GM19455 (cell line): ENCODE data around the gene SLC19A3.
A peak's percentile ranks its signal among the peaks of the same experiment; 100 is the strongest.
"Not testable (repeated sequence)": the region's sequence is repeated elsewhere in the genome, so short reads cannot be mapped to it uniquely, and the experiment has no call there.

Source experiments
- ATAC-seq: cut with Tn5 transposase; IDR thresholded peaks from one replicate; pipeline ENCODE4 v1.9.1; 2021; ENCODE audit not compliant: unreplicated experiment

SLC19A3 gene

DNA sequence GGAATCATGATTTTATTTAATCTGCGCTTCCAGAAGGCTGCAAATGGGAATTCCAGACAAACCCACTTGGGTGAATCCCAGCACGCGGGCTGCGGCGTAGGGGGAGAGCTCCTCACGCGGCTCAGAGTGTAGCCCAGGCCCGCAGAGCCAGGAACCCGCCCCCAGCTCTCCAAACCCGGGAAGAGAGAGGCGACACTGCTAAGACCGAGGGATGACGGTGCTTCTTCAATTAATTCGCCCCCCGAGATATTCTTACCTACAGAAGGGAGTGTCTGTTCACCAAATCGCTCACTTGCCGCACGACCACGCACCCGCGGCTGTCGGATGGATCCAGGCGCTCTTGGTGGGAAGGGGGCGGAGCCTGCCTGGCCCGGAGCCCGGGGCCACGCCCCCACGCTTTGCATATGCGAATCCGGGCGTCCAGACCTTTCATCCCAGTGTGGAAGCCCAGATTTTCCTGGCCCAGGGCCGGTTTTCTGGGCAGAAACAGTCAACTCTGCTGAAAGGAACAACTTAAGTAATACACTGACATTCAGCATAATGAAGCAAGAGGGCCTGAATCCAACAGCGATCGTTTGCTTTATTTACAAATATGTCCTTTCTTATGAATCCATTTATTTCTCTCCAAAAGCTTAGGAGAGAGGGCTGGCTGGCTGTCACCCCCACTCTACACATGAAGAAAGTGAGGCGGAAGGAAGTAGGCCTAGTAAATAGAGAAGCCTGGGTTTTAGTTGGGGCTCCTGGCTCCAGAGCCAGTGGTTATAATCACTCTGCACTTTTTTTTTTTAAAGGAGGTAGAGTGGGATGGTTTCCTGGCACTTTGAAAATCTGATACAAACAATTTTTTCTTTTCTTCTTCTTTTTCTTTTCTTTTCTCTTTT is at the start of gene SLC19A3:
TSS of gene SLC19A3 (minus strand) at position 342 of the 881 bp plus-strand sequence. CDS start 15,710 bp downstream, outside the sequence.
- no peak for ATAC-seq

DNA sequence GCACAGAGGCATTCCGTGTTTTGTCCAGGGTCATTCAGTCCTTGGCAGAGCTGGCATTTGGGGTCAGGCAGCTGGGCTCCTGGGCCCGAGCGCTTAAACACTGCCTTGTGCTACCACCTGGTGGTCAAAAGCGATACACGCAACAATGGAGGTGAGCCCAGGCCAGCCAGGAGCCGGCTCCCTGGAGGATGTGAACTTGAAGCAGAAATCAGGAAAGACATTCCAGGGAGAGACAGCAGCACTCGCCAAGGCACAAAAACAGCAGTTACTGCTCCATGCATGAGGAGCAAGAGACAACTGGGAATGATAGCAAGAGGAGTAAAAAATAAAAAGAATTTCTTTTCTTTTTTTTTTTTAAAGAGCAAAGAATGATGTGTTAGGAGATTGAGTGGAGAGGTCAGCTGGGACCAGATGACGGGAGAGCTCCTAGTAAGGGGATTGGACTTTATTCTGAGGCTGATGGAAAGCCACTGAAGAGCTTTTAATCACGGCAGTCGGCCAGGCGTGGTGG is 48.6 kb upstream of the SLC19A3 start:
- ATAC-seq = peak; percentile 100

DNA sequence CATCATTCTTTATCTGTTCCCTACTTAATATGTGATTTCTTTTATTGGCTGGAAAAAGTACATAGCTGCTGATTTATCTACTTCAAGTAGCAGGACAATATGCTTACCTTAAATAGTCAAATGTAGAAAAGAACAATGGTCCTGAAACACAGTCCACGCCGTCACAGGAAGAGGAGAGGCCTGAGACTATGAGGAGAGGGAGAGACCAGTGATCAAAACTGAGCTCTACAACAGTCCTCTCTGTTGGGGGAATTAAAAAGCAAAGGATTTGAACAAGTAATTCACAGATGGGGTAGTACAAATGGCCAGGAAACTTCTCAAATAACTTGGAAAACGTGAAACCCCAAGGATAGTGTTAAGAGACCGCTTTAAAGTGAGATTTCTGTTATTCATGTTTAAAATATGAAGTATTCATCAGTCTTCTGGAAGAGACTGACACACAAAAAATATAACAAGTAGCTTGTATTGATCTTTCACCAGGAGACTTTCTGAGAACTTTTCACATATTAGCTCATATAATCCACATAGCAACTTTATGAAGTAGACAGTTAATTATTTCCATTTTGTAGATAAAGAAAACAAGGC is 48.1 kb upstream of the SLC19A3 start:
- no peak for ATAC-seq

DNA sequence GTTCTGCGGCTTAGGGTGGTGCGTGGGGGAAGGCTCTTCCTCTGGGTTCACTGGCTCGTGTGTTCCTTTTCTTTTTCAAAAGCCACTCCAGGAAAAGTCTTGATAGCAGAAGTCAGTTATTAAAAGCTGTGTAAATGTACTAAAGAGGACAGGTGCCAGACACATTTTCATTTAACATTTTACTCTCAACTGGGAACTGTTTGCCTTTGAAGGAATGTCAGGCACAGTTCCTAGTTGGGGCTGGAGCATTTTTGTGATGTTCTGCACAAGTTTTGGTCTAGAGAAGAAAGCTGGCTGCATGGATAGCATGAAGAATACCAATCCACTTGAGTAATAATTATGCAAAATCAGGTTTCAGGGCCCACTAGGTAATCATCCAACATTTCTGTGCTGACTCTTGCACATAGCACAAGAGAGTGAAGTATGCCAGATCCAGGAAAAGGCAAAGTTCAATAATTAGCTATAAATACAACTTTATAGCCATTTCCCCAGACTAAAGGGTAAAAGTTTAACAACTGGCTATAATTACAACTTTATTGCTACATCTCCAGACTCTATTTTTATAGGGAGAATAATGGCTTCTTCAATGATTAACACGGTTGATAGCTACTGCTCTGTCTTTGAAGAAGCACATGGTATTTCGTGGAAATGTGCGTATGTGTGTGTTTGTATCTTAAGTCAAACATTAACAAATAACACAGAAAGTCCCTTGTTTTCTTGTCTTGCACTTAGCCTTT is 44.1 kb upstream of the SLC19A3 start:
- no peak for ATAC-seq

DNA sequence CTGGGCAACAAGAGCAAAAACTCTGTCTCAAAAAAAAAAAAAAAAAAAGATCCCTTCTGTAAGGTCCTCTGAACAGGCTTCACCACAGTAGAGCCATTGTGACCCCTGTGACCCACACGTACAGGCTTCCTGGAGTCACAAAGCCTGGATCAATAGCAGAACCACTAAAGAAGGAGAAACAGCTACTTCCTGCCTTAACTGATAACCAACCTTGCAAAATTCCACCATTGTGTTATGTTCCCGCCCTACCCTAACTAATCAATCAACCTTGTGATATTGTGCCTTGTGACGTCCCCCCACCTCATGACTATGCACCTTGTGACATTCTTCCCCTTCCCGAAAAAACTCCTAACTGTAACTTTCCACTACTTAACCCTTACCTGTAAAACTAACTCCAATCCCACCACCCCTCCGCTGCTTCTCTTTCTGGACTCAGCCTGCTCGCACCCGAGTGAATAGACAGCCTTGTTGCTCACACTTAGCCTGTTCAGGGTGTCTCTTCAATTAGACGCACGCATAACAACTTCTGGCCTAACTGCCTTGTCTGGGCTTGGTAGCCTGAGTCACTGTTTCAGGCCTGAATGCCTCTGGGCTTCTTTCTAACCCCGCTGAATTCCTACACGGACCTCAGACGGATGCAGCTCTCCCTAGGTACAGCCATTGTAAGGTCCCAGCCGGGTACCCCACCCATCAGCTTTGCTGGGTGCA is 41.7 kb upstream of the SLC19A3 start:
- no peak for ATAC-seq

DNA sequence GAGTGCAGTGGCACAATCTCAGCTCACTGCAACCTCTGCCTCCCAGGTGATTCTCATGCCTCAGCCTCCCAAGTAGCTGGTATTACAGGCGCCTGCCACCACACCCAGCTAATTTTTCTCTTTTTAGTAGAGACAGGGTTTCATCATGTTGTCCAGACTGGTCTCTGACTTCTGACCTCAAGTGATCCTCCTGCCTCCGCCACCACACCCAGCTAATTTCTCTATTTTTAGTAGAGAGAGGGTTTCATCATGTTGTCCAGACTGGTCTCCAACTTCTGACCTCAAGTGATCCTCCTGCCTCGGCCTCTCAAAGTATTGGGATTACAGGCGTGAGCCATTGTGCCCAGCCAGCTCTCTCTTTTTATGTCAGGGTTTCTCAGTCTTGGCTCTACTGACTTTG is 38.4 kb upstream of the SLC19A3 start:
- ATAC-seq = not testable (repeated sequence)

DNA sequence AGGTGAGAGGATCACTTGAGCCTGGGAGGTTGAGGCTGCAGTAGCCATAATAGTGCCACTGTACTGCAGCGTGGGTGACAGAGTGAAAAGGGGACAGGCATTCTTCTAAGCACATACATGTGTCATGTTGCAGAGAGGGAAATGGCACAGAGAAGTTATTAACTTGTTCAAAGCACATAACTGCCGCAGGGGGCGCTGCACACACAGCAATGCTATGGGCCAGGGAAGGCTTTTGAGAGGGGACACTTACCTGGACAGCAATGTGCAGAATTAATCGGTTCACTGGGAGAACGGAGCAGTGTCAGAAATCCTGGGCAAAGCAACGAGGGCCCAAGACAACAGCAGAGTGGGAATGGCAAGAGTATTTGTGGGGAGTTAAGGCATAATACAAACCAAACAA is 30.3 kb upstream of the SLC19A3 start:
- no peak for ATAC-seq

DNA sequence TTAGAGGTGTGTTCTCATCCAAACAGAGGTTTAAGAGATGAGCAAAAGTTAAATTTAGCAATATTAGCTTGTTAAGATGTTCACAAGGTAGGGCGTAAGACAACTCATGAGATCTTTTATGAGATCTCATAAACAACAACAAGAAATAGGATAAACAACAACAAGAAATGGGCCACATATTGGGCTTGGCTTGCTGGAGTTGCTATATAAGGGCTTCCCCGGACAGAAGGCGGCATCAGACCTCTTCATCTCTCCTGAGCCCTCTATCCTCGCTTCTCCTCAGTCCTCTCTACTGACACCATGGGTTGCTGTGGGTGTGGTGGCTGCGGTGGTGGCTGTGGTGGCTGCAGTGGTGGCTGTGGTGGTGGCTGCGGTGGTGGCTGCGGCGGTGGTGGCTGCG is 27.8 kb upstream of the SLC19A3 start, which contains the start of gene SCYGR8:
TSS of gene SCYGR8 (plus strand) at position 301 of the 400 bp plus-strand sequence. CDS start at position 301, 0 bp downstream.
- no peak for ATAC-seq

DNA sequence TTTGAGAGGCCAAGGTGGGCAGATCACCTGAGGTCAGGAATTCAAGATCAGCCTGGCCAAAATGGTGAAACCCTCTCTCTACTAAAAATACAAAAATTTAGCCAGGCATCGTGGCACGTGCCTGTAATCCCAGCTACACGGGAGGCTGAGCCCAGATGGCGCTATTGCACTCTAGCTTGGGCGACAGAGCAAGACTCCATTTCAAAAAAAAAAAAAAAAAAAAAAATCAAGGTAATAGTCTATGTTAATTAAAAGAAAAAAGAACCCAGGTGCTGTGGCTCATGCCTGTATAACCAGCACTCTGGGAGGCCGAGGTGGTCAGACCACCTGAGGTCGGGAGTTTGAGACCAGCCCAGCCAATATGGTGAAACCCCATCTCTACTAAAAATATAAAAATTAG is 22.9 kb upstream of the SLC19A3 start:
- ATAC-seq = not testable (repeated sequence)

DNA sequence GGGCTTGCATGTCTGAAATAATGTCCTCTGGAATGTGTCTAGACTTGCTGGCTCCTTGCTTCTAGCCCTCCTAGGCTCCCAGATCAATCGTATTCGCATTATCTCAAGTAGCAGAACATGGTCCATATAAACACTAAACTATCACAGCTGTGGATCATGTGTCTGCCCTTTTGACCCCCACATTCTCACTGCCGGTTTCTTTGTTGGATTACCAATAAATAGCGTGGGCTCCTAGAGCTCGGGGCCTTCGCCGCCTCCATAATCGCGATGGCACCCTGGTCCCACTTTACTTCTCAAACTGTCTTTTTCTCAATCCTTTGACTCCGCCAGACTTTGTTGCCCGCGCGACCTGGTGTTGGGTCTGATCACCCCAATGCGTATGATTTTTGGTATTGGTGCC is 21.5 kb upstream of the SLC19A3 start:
- ATAC-seq = no peak

DNA sequence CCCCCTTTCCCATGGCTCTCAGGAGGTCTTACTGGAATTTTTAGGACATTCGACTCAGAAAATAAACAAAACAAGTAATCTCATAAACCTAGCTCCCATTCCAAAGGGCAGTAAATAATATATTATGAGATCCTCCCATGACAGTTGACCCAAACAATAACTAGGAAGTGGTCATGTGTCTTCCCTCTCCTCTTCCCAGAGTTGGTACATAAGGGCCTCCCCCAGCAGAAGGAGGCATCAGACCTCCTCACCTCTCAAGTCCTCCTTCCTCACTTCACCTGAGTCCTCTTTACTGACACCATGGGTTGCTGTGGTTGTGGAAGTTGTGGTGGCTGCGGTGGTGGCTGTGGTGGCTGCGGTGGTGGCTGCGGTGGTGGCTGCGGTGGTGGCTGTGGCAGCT is 10.2 kb upstream of the SLC19A3 start, which contains the start of gene SCYGR7:
TSS of gene SCYGR7 (plus strand) at position 301 of the 400 bp plus-strand sequence. CDS start at position 301, 0 bp downstream.
- no peak for ATAC-seq

DNA sequence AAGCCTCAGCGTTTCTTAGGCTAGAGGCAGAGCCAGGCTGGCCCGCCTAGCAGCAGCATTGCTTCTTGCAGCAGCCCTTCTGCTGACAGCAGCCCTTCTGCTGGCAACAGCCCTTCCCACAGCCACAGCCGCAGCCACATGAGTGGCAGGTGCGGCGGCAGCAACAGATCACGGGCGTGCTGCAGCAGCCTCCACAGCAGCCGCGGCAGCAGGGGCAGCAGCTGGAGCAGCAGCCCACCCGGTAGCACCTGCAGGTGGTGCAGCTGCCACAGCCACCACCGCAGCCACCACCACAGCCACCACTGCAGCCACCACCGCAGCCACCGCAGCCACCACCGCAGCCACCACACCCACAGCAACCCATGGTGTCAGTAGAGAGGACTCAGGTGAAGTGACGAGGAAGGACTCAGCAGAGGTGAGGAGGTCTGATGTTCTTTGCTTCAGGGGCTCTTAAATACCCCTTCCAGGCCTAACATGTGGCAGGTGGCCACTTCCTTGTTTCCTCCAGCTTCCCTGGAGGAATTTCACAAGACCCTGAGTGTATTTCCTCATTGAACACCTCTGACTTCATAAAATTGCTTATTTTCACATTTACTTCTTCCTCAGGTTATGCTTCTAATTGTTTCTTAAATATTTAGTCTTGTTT is 6.7 kb upstream of the SLC19A3 start, which contains the start of gene SCYGR6:
TSS of gene SCYGR6 (minus strand) at position 364 of the 646 bp plus-strand sequence. CDS start at position 364, 0 bp downstream.
- ATAC-seq = no peak

DNA sequence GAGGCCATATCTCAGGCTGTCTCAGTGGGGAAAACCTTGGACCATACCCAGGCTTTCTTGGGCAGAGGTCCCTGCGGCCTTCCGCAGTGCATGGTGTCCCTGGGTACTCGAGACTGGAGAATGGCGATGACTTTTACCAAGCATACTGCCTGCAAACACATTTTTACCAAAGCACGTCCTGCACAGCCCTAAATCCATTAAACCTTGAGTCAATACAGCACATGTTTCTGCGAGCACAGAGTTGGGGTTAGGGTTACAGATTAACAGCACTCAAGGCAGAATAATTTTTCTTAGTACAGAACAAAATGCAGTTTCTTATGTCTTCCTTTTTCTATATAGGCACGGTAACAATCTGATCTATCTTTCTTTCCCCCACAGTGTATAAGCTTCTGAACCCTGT is 5.0 kb upstream of the SLC19A3 start:
- not testable (repeated sequence) for ATAC-seq

DNA sequence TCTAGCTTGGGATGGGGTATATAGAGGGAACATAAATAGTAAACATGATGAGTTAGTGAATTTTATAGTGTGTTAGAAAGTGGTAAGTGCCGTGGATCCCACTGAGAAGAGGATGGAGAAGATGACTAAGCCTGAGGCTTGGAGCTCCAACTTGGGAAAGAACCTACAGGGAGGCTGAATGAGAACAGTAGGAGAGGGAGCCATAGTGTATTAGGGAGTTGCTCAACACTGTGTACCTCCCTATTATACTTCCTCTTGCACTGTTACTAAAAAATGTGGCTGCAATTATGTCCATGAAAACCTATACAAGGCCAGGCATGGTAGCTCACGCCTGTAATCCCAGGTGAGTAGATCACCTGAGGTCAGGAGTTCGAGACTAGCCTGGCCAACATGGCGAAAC is 2.9 kb upstream of the SLC19A3 start:
- ATAC-seq = no peak

DNA sequence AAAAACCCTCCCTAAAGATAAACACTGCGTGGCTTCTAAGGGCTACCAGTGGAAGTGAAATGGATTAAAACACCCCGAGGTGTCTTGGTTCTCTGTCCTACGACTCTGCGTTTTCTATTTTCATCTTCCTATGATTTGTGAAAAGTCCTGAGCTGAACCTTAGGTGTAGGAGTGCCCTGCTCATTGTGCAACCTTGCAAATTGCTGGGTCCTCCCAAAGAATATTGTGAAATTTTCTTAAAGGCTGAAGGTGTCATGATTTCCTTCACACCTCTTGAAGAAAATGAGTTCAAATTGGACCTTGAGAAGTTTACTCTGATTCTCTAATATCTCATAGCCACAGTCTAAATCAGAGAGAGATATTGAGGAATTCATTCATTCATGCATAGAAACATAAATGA is 1.8 kb upstream of the SLC19A3 start:
- ATAC-seq = no peak

DNA sequence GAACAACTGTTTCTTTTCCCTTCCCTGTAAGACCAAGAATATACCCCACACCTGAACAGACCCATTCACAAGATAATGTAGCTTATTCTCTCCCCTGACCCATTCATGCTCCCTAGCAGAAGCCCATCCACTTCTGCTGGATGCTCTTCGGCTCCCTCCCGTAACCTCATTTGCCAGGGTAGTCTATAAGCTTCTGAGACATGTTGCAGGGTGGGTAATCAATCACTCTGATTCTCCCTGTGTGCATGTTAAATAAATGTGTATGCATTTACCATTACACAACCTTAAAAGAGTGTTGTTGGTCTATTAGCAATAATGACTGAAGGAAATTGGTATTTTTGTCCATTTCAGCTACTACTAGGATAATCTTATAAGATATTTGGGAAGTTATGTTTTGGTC is 1.3 kb downstream of the SLC19A3 start:
- no peak for ATAC-seq

DNA sequence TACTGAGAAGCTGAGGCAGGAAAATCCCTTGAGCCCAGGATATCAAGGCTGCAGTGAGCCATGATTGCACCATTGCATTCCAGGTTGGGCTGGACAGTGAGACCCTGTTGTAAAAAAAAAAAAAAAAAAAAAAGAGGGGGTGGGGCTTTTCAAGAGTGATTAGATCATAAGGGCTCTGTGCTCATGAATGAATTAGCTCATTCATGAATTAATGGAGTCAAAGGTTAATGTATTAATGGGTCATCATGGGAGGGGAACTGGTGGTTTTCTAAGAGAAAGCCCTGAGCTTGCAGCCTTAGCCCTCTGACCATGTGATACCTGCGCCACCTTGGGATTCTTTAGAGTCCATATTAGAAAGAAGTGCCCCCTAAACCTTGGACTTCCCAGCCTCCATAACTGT is 4.5 kb downstream of the SLC19A3 start:
- ATAC-seq = no peak

DNA sequence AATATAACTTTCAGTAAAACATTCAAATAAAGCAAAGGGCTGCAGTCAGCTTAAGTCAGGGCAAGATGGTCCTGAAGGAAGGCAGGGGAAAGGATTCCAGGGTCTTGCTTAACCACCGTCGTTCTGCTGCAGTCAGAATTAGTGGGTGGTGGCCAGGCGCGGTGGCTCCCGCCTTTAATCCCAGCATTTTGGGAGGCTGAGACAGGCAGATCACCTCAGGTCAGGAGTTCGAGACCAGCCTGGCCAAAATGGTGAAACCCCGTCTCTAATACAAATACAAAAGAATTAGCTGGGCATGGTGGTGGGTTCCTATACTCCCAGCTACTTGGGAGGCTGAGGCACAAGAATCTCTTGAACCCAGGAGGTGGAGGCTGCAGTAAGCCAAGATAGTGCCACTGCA is 6.8 kb downstream of the SLC19A3 start:
- no peak for ATAC-seq

DNA sequence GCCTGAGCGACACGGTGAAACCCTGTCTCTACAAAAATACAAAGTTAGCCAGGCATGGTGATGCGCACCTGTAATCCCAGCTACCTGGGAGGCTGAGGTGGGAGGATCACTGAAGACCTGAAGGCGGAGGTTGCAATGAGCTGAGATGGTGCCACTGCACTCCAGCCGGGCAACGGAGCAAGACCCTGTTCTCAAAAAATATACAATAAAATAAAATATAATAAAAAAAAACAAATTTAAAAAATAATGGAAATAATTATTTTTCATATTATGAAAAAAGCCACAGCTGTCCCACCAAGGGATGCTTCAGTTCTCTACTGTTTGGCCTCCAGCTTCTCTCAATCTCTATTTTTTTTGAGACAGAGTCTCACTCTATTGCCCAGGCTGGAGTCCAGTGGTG is 10.4 kb downstream of the SLC19A3 start:
- no peak for ATAC-seq

DNA sequence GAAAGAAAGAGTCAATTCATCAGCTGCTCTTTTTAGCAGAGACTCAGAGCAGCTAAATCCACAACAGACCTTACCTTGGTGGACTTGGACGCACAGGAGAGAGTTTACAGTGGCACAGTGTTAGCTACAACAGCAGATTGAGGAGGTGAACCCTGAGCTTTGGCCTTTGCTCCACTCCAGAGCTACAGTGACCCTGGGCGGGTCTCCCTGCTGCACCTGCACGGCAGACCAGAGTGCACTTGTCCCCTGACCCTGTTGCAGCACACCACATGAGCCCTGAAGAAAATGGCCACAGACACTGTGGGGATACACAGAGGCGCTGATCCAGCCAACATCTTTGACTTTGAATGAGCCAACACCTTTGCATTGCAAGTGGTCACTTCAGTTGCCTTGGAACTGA is 11.0 kb downstream of the SLC19A3 start:
- no peak for ATAC-seq
